NCI-H524 treated with DMSO at 0.1 percent for 48 hours (cell line): ENCODE data around the gene TMEM135.

Experiments used
- DNase-seq: peaks from one replicate; lab custom pipeline; 2025; lab: John Stamatoyannopoulos, UW

Gene TMEM135

DNA sequence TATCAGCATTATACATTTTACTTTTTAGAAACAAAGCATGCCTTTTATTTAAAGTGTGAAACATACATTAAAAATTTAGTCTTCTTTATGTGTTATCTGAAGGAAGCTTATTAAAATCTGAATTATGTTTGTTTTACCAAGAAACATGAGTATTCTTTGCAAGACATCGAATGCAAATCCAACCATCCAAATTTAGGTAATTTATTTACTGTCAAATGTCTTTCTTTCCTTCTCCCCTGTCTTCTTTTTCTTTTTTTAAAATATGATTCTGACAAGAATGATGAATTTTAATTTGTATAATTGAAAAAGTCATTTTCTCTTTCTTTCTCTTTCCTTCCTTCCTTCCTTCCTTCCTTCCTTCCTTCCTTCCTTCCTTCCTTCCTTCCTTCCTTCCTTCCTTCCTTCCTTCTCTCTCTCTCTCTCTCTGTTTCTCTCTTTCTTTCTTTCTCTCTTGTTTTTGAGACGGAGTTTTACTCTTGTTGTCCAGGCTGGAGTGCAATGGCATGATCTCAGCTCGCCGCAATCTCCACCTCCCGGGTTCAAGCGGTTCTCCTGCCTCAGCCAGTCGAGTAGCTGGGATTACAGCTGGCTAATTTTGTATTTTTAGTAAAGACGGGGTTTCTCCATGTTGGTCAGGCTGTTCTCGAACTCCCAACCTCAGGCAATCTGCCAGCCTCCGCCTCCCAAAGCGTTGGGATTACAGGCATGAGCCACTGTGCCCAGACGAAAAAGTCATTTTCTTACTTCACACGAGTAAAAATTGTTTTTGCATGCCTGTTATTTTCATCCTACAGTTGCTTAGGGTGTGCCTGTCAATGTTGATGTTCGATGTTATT lies 157.5 kb downstream of the TMEM135 start:
- no peak for DNase-seq

GRCh38 chr11:87198266-87198881 lies 160.6 kb downstream of the TMEM135 start:
- no peak for DNase-seq

DNA sequence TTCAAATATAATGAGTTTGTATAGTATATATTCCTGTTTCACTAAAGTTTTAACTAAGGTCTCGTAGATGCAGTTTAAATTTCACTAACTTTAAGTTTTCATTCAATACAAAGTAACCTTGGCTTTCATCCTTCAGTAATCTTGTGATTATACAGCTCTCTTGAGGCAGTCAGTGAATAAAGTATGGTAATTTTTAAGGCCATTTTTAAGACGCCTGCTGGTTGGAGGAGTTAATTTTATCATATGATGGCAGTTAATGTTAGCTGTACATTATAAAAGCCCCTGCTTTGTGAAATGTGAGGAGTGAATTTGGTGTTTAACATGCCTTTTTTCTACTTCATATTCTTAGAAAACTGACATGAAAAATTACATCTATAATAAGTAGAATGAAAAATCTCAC lies 163.6 kb downstream of the TMEM135 start:
- DNase-seq, result no peak

DNA sequence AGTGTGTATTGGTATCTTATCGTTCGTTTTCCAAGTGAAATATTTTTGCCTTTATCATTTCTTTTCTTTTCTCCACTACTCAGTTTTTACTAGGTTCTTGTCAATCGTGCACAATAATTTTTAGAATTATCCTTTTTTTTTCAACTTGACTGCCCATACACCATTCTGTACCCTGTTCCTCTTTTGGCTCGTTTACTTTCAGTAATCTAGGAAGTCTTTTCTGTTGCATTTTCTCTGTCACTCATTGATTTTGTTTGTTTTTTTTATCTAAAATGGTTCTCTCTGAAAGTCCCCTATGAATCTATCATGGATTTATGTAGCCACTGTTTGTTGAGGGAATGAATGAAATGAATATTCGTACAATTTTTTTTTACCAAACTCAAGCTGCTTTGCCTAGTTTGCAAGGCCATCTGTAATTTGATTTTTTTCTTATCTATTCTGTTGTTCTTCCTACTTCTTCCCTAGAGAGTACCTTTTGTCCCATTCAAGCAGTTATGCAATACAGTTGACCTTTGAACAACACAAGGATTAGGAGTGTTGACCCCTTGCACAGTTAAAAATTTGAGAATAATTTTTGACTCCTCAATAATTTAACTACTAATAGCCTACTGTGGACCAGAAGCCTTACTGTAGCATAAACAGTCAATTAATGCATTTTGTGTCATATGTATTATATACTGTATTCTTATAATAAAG lies 166.3 kb downstream of the TMEM135 start:
- no peak for DNase-seq

GRCh38 chr11:87212891-87213290 lies 175.2 kb downstream of the TMEM135 start:
- no peak for DNase-seq

DNA sequence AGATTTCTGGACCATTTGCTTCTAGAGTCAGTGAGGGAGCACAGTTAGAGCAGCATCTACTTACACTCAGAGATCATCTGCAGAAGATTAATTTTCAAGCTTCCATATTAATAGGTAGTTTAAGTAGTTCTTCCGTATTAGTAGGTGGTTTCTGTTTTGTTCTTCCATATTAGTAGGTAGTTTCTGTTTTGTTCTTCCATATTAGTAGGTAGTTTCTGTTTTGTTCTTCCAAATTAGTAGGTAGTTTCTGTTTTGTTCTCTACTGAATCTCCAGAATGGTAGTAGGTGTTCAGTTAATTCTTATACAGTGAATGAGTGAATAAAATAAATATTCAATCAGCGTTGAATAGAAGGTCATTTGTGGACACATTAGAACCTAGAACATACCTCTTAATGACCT lies 175.7 kb downstream of the TMEM135 start:
- no peak for DNase-seq

DNA sequence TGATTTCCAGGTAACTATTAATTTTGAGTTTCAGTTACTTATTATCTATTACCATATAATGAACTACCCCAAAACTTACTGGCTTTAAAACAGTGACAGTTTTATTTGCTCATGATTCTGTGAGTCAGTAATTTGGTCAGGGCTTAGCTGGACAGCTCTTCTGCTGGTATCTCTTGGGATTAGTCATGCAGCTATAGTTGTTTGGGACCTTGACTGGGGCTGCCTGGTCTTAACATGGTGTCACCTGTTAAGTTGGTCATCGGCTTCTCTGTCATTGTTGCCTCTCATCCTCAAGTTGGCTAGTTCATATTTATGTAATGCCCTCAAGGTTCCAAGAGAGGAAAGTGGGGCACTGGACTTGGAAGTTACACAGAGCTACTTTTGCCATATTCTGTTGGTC lies 177.5 kb downstream of the TMEM135 start:
- DNase-seq, result no peak

DNA sequence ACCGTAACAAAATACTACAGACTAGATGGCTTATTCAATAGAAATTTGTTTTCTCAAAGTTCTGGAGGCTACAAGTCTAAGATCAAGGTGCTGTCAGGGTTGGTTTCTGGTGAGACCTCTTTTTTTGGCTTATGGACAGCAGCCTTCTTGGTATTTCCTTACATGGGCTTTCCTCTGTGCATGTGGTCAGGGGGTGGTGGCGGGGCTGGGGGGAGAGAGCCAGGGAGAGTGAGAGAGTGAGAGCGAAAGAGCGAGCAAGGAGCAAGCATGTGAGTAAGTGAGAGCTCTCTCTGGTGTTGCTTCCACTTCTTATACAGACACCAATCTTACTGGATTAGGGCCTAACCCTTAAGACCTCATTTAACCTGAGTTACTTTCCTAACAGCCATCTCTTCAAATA lies 181.5 kb downstream of the TMEM135 start:
- no peak for DNase-seq

DNA sequence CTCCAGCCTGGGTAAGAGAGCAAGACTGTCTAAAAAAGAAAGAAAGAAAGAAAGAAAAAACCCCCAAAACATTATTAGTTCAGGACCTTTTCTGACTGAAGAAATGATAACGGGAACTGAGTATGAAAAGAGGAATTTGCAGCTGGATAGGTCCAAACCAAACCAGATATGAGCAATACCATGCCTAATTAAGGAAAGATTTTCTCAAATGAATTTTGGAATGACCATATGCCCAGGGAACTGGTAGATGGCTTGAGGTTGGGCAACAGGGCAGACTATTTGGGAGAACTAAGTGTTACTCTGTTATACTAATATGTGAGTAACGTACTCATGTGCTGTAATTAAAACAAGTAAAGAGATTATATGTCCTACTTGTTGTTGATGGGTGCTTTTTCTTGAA lies 186.1 kb downstream of the TMEM135 start:
- no peak for DNase-seq

- no peak for DNase-seq
These were observed 186.8 kb downstream of the TMEM135 start for GRCh38 chr11:87224486-87224885.

DNA sequence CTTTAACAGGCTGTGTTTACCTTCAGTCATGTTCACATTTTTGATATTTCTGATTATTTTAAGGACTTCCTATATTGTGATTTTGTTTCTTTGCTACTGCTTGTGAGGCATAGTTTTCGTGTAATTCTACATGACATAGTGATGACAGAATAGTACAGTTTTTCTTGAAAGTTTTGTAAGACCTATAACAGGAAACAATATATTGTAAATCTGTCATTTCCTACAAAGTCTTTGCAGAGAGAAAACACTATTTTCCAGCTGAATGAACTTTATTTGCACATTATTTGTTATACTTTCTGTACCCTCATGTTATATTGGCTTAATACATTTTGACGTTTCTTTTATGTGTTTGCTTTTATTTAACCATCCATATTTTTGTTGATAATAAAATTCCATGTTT lies 191.1 kb downstream of the TMEM135 start:
- DNase-seq, result no peak

DNA sequence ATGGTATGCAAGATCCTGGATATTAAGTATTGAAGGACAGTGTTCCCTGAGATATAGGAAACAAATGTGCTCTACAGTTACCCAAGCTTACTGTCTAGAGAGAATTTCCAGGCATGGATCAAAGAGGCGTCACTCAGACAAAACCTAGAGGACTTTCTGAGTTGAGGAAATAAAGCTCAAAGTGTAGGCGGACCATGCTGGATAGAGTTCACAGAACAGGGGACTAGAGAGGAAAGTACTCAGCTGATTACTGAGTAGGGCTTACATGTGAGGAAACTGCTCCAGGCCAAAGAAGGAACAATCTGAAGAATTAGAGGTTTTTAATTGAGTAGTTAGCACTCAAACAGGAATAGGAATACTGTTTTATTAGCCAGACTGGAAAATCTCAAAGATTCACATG lies 193.3 kb downstream of the TMEM135 start:
- no peak for DNase-seq

DNA sequence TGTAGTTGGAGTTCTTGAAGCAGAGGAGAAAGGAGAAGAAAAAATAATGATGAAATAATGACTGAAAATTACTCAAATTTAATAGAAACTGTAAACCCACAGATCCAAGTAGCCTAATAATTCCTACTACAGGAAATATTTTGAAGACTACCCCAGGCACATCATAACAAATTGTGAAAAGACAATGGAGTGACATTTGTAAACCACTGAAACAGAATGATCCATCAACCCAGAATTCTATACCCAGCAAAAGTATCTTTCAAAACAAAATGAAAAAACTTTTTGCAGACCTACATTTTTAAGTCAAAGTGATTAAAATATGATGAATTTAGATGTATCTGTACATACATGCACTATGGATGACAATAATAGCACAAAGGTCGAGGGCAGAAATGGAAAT lies 194.6 kb downstream of the TMEM135 start:
- DNase-seq, result no peak

GRCh38 chr11:87235366-87235765 lies 197.6 kb downstream of the TMEM135 start:
- DNase-seq, result no peak

GRCh38 chr11:87236368-87236767 lies 198.6 kb downstream of the TMEM135 start:
- no peak for DNase-seq

- DNase-seq, result no peak
These were observed 201.3 kb downstream of the TMEM135 start for GRCh38 chr11:87239001-87239400.

DNA sequence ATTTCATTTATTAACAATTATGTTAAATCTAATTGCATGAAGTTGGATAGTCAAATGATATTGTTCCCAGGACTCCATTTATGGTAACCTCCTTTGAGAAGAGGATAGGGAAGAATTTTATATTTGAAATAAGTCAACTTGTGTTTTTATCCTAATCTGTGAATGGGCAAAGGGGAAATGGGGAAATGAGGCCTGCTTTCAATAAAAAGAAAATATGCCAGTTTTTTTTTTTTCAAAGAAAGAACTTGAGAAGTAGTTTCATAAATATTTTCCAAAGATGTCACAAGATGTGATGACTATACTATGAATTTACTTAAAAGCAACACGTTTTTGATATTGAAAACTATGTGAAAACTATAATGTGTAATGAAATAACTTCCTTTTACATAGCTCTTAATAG lies 201.8 kb downstream of the TMEM135 start:
- DNase-seq, result no peak

GRCh38 chr11:87251560-87251959 lies 213.8 kb downstream of the TMEM135 start:
- DNase-seq, result no peak

DNA sequence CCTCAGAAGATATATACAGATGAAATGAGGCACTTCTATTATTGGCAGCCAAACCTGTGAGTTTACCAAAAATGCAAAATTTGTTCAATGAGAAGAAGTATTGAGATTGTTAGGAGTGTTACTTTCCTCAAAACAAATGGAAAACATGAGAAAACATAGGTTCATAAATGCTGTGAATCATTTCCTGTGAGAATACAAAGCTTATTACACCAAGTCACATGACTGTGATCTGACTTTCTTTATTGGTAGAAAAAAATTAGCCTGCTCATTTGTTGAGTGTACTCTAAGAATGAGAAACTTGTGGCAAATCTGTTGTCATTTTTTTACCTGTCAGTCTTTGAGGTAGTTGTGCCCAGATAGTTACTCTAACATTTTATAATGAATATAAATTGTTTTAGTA lies 215.1 kb downstream of the TMEM135 start:
- DNase-seq, result no peak

DNA sequence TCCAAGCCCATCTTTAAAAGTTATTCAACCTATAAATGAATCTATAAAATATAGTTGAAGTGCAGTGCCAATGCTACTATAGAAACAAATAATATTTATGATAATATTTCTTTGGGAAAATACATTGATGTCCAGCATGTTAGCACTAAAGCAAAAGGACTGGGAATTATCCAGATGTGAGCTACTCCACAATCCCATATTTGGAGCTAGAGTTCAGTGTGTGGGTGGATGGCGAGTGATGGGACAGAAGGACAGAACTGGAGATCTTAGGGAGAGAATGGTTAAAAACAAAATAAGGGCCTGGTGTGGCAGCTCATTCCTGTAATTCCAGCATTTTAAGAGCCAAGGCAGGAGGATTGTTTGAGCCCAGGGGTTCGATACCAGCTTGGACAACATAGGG lies 216.8 kb downstream of the TMEM135 start:
- DNase-seq, result no peak

GRCh38 chr11:87255589-87255988 lies 217.9 kb downstream of the TMEM135 start:
- no peak for DNase-seq

GRCh38 chr11:87256694-87257340 lies 219.1 kb downstream of the TMEM135 start:
- DNase-seq, result no peak
